ENCODE results near the gene LCE7A. TPM values are rescaled to one million over a fixed set of nuclear protein-coding genes. Genes with fewer than 3 reads are reported as not detected.
A peak's percentile ranks its signal among the peaks of the same experiment; 100 is the strongest.

LCE7A gene
- total RNA-seq, 1 experiment from 2014 or later: not detected

- H3K4me3 Mint-ChIP-seq (ENCODE audit: unreplicated experiment): no peak within 1 kb of the TSS
- POLR2A ChIA-PET: interaction anchor here (1.8 kb wide), 1 partner anchor 10 kb away, joined by 7 read pairs; no protein-coding TSS in a partner anchor
- H3K9me3 Mint-ChIP-seq (ENCODE audit: unreplicated experiment): no peaks in the 10 kb centered on the region
- DNase-seq (ENCODE audit: unreplicated experiment): peak; percentile 57
- no TSS peak for BruUV-seq (replicated peaks)
- CTCF ChIA-PET: interaction anchor here (0.5 to 13.2 kb wide), 16 partner anchors 7 to 340 kb away, joined by 3 to 479 read pairs (median 4); partner anchors contain the start of gene LELP1
- intact Hi-C loops (cut with micrococcal nuclease): loop anchor here (10.0 kb wide), 1 partner anchor 407 kb away; no protein-coding TSS in a partner anchor
- H3K27ac Mint-ChIP-seq (ENCODE audit: low read depth, unreplicated experiment): no peak within 1 kb of the TSS
- H3K4me1 Mint-ChIP-seq (ENCODE audit: insufficient read depth, unreplicated experiment): peaks cover 20% of the 10 kb centered on the region
- peak; percentile 55 for TF ChIP-seq CTCF (IDR thresholded peaks at IDR 0.05; ENCODE audit: unreplicated experiment)
- H3K27me3 Mint-ChIP-seq (ENCODE audit: insufficient read depth, unreplicated experiment): no peaks in the 10 kb centered on the region
- H3K36me3 Mint-ChIP-seq (ENCODE audit: insufficient read depth, unreplicated experiment): no peaks in the 10 kb centered on the region
Measured at GRCh38 chr1:152878042-152878441, 18.2 kb downstream of the LCE7A start, which contains the start of gene SMCP. Gene SMCP (plus strand): TSS chr1:152878322. CDS start chr1:152884423, 6,101 bp downstream.

- Mint-ChIP-seq H3K36me3 (ENCODE audit: insufficient read depth, unreplicated experiment) (no peaks in the 10 kb centered on the region), H3K27ac (ENCODE audit: low read depth, unreplicated experiment) (no peak overlapping the region), H3K4me3 (ENCODE audit: unreplicated experiment) (no peak overlapping the region), H3K27me3 (ENCODE audit: insufficient read depth, unreplicated experiment) (no peaks in the 10 kb centered on the region), H3K4me1 (ENCODE audit: insufficient read depth, unreplicated experiment) (peaks cover 27% of the 10 kb centered on the region), H3K9me3 (ENCODE audit: unreplicated experiment) (no peaks in the 10 kb centered on the region)
- no peak for DNase-seq (ENCODE audit: unreplicated experiment)
- intact Hi-C loops (cut with micrococcal nuclease): loop anchor here (10.0 kb wide), 1 partner anchor 405 kb away; no protein-coding TSS in a partner anchor
- no TSS peak for BruUV-seq (replicated peaks)
- POLR2A ChIA-PET: interaction anchor here (0.8 to 1.8 kb wide), 2 partner anchors 8 to 35 kb away, joined by 3 to 7 read pairs; no protein-coding TSS in a partner anchor
- no peak for TF ChIP-seq CTCF (IDR thresholded peaks at IDR 0.05; ENCODE audit: unreplicated experiment)
- CTCF ChIA-PET: interaction anchor here (0.6 to 13.2 kb wide), 8 partner anchors 9 to 316 kb away, joined by 3 to 479 read pairs (median 4); partner anchors contain the start of gene LELP1
Measured at GRCh38 chr1:152879559-152880198, 19.9 kb downstream of the LCE7A start.

- Mint-ChIP-seq H3K4me3 (ENCODE audit: unreplicated experiment) (no peak overlapping the region), H3K9me3 (ENCODE audit: unreplicated experiment) (no peaks in the 10 kb centered on the region), H3K27ac (ENCODE audit: low read depth, unreplicated experiment) (no peak overlapping the region), H3K36me3 (ENCODE audit: insufficient read depth, unreplicated experiment) (no peaks in the 10 kb centered on the region), H3K4me1 (ENCODE audit: insufficient read depth, unreplicated experiment) (peaks cover 34% of the 10 kb centered on the region), H3K27me3 (ENCODE audit: insufficient read depth, unreplicated experiment) (no peaks in the 10 kb centered on the region)
- peak; percentile 48 for DNase-seq (ENCODE audit: unreplicated experiment)
- CTCF ChIA-PET: interaction anchor here (1.1 to 13.2 kb wide), 5 partner anchors 9 to 315 kb away, joined by 4 to 479 read pairs (median 18); partner anchors contain the start of gene LELP1
- BruUV-seq (replicated peaks): no TSS peak
- POLR2A ChIA-PET: interaction anchor here (0.8 kb wide), 1 partner anchor 34 kb away, joined by 3 read pairs; no protein-coding TSS in a partner anchor
- intact Hi-C loops (cut with micrococcal nuclease): no loop called here
- no peak for TF ChIP-seq CTCF (IDR thresholded peaks at IDR 0.05; ENCODE audit: unreplicated experiment)
Measured at GRCh38 chr1:152880316-152880715, 20.5 kb downstream of the LCE7A start.

GRCh38 chr1:152880907-152881306 lies 21.1 kb downstream of the LCE7A start:
- DNase-seq (ENCODE audit: unreplicated experiment): no peak
- H3K36me3 Mint-ChIP-seq (ENCODE audit: insufficient read depth, unreplicated experiment): no peaks in the 10 kb centered on the region
- BruUV-seq (replicated peaks): no TSS peak
- no peaks in the 10 kb centered on the region for H3K27me3 Mint-ChIP-seq (ENCODE audit: insufficient read depth, unreplicated experiment)
- TF ChIP-seq CTCF (IDR thresholded peaks at IDR 0.05; ENCODE audit: unreplicated experiment): no peak
- H3K4me3 Mint-ChIP-seq (ENCODE audit: unreplicated experiment): no peak overlapping the region
- intact Hi-C loops (cut with micrococcal nuclease): no loop called here
- no peak overlapping the region for H3K27ac Mint-ChIP-seq (ENCODE audit: low read depth, unreplicated experiment)
- peaks cover 40% of the 10 kb centered on the region for H3K4me1 Mint-ChIP-seq (ENCODE audit: insufficient read depth, unreplicated experiment)
- POLR2A ChIA-PET: no interaction called here
- CTCF ChIA-PET: interaction anchor here (1.1 to 3.0 kb wide), 3 partner anchors 10 to 46 kb away, joined by 4 to 18 read pairs (median 13); no protein-coding TSS in a partner anchor
- no peaks in the 10 kb centered on the region for H3K9me3 Mint-ChIP-seq (ENCODE audit: unreplicated experiment)

Measured in MCF 10A (cell line).